ENCODE data around the gene PODXL2.

Gene PODXL2

DNA sequence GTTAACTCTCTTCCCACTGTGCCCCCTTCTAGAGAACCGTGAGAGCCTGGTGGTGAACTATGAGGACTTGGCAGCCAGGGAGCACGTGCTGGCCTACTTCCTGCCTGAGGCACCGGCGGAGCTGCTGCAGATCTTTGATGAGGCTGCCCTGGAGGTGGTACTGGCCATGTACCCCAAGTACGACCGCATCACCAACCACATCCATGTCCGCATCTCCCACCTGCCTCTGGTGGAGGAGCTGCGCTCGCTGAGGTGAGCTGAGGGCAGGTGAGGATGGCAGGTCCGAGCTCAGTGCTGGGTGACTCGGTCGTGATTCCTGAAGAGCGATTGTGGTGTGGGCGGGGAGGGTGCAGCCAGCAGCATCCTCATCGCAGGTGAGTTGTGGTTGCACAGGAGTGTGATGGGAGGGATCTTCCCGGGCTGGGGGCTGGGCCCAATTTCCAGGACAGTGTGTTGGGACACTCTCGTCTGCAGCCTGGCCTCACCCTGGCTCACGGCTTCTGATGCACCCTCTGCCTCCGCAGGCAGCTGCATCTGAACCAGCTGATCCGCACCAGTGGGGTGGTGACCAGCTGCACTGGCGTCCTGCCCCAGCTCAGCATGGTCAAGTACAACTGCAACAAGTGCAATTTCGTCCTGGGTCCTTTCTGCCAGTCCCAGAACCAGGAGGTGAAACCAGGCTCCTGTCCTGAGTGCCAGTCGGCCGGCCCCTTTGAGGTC lies 22.7 kb upstream of the PODXL2 start:
- ATAC-seq (no peak), DNase-seq (no peak)

DNA sequence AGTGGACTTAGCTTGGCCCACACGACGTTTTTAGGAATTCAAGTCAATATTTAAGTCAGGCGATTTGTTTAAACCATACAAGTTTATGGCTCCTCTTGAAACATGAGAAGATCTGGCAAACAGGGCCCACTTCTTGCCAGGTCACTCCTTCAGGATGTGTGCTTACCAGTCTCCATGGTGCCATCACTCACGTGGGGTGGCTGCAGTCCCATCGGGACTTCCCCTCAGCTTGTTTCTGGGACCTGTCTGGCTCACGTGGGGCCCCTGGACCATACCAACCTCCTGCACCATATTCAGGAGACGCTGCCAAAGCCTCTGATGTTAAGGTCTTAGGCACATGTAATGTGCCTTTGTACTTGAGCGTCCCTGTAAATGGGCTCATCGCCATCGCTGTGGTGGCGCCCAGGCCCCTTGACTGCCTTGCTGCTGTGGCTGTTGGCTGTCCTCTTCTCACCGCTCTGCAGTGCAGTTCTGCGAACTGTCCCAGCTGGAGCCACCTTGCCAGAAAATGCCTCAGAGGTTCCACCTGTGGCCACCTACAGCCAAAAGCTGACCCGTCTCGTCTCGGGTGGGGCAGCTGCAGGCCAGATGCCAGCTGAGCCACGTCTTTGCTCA lies 21.9 kb upstream of the PODXL2 start:
- no peak for ATAC-seq
- no peak for DNase-seq

DNA sequence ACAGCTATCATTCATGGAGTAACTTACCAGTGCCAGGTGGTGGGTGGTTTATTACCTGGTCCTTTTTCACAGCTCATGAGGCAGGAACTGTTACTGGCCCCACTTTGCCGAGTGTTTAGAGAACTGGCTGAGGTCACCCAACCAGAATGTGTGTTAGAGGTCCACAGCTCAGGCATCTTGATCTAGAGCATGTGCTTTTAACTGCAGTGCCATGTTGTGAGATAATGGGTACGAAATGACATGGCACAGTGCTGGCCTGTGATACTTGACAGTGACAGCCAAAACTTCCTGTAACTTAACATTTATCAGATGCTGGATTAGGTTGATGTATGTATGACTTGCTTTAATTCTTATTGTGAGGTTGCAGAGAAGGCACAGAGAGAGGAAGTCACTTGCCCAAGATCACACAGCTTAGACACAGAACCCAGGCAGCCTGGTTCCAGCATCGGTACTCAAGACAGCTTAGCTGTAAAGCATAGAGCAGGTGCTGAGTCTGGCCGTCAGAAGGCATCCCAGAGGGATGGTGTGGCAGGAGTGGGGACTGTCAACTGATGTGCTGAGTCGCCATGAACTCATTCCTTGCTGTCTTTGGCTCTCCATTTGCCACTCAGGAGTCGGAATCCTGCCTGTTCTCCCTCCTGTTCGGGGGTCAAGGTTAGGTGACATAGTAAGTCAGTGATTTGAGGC lies 21.2 kb upstream of the PODXL2 start:
- DNase-seq = no peak

DNA sequence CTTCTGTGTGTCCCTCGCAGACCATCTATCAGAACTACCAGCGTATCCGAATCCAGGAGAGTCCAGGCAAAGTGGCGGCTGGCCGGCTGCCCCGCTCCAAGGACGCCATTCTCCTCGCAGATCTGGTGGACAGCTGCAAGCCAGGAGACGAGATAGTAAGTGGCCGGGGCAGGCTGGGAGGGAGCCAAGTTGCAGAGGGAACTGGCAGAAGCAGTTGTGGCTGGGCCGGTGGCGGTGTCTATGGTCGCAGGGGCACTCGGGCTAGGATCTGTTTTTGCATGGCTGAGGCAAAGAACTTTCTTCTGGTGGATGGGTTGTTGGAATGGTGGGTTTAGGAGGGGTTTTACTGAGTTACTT lies 20.6 kb upstream of the PODXL2 start:
- DNase-seq (no peak), ATAC-seq (no peak)

More for the DNA sequence above, 21.2 kb upstream of the PODXL2 start:
- no peak for ATAC-seq

DNA sequence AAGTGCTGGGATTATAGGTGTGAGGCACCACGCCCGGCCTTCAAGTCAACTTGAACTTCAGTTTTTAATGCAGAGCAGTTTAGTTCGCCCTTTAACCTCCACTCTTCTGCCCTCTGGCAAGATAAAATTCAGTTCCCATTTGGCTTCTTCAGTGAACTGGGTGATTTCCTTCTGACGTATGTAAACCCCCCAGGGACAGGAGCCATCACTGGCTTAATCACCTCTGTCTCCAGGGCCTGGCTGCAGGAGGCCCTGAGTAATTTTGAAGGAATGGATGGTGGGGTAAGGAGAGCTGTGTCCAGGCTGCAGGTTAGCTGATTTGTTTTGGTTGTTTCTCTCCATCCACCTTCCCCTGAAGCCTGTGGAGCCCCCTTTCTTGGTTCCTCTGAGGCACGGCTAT lies 18.9 kb upstream of the PODXL2 start:
- no peak for ATAC-seq
- no peak for DNase-seq

DNA sequence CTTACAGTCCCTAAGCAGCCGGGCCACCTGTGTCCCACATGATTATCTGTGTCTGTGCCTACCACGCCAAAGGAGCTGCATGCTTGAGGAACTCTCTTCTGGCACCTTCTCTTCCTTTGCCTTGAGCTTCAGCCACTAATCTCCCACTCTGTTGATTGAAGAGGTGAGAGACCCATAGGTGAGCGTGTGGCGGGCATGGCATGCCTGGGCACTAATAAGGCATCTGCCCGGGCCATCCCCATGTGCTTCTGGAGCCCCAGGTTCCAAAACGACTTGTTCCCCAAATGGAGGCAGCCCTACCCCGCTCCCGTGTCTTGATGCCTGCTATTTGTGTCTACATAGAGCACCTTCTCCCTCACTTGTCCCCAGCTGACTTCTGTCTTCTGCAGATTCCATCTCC lies 17.7 kb upstream of the PODXL2 start:
- ATAC-seq (no peak), DNase-seq (no peak)

DNA sequence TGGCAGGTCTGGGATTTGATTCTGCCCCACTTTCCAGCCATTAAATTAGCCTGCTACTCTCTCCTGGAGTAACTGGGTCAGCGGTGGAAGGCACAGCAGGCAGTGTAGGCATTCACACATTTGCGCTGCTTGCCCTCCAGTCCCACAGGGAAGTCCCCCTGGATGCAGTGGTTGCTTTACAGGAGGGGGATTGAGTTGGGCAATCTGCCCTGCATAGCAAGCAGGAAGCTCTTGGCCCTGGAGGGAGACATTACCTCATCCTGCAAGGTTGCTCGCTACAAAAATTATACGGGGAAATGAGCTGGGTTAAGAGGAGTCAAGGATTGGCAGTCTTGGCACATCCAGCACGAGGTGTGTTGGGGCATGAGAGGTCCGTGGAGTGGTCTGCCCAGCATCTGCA lies 16.0 kb upstream of the PODXL2 start:
- no peak for DNase-seq
- no peak for ATAC-seq

DNA sequence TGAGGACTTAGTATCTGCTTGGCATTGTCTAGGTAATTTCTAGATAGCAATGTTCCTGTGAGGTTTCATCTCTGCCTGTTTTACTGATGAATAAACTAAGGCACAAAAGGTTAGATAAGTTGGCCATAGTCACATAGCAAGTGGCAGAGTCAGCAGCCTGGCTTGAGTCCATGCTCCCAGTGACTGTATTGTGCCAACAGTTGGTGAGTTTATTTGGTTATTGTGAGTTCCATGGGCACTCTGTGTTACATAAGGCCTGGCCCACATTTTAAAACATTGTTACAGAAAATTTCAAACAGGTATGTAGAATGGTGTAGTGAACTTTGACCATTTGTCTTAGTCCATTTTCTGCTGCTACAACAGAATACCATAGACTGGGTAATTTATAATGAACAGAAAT lies 15.6 kb upstream of the PODXL2 start:
- no peak for ATAC-seq
- no peak for DNase-seq

DNA sequence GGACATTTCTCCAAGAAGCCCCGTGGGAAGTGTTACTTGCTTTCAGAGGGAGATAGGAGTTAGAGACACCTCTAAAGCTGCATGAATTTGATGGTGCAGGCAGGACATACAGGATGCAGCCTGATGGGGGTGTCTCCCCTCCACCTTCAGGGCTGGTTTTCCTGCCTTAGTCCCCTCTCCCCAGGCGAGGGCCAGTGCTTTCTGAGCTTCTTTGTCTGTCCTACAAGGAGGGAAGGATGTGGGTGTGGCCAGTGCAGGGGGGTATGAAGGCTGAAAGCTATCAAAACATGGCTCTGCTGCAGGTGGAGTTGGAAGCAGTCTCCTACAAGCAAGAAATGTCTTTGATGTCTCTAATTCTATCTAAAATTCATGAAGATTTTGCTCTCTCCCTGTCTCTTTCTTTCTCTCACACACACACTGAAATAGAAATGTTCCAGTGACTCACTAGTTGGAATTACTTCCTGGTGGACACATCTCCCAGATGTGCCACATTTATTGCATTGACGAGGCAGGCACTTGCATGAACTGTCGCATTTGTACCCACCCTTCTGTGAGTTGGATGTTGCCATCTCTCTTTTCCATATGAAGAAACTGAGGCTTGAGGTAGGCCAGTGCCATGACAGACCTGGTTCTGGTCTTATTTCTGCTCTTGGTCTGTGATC lies 13.9 kb upstream of the PODXL2 start:
- ATAC-seq (no peak), DNase-seq (no peak)

DNA sequence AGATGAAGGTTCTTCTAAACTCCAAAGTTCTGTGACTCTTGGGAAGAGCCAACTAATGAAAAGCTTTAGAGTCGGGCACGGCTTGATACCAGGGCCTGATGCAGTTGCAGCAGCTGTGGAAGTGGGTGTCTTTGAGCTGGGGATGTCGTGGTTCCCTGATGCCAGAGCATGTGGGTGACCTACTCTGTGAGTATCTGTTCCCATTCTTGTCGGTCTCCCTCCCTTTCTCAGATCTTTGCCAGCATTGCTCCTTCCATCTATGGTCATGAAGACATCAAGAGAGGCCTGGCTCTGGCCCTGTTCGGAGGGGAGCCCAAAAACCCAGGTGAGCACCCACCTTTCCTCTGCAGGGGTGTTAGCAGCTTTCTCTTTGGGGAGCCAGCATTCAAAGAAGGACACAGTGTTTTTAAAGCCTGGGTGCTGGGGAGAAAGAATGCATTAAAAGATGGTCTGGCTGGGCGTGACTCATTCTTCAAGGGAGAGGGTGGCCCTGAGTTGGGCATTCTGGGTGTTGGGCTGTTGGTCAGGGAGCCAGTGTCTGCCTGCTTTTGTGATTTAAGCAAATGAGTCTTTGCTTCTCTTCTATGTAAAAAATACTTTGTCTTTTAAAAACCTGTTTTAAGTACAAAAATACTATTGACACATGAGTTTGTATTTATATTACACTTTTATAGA lies 13.2 kb upstream of the PODXL2 start:
- no peak for DNase-seq
- no peak for ATAC-seq

DNA sequence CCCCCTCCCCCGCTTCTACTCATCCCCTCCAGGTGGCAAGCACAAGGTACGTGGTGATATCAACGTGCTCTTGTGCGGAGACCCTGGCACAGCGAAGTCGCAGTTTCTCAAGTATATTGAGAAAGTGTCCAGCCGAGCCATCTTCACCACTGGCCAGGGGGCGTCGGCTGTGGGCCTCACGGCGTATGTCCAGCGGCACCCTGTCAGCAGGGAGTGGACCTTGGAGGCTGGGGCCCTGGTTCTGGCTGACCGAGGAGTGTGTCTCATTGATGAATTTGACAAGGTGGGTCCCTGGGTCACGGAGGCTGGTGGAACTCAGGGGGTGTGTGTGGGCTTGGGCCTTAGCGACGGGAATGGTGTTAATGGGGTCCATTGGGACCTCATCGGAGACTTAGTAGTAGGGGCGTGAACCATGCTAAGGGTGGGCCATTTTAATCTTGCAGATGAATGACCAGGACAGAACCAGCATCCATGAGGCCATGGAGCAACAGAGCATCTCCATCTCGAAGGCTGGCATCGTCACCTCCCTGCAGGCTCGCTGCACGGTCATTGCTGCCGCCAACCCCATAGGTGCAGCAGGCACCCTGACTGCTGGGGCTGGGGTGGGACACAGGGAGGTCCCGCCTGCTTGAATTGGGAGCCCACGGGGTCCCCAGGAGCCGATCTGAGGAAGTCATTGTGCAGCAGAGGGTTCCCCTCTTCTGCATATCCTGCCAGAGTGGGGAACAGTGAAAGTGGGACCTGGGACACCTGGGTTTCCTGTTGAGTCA lies 12.0 kb upstream of the PODXL2 start:
- ATAC-seq (no peak), DNase-seq (no peak)

DNA sequence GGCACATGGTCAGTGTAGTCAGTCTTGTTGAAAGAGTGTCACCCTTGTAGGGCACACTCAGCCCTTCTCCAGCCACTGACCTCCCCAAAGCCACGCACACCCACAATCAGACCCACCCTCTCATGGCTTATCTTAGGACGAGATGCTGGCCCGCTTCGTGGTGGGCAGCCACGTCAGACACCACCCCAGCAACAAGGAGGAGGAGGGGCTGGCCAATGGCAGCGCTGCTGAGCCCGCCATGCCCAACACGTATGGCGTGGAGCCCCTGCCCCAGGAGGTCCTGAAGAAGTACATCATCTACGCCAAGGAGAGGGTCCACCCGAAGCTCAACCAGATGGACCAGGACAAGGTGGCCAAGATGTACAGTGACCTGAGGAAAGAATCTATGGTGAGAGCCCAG lies 10.1 kb upstream of the PODXL2 start:
- ATAC-seq (no peak), DNase-seq (no peak)

DNA sequence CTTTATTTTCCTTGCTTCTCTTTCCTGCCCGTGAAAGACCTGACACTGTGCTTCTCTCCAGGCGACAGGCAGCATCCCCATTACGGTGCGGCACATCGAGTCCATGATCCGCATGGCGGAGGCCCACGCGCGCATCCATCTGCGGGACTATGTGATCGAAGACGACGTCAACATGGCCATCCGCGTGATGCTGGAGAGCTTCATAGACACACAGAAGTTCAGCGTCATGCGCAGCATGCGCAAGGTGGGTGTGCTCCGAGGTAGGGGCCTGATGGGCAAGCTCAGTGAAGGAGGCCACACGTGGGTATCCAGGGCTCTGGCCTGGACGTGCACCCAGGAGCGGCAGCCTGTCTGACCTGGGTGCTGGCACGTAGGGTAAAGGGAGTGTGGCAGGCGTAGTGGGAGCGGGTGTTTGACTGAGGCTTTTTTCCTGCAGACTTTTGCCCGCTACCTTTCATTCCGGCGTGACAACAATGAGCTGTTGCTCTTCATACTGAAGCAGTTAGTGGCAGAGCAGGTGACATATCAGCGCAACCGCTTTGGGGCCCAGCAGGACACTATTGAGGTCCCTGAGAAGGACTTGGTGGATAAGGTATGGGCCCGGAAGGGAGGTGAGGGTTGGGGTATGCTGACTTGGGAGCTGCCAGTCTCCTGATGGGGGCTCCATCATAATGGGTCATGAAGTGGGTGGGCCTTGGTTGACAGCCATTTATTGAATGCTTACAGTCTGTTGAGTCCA lies 8.2 kb upstream of the PODXL2 start:
- ATAC-seq (no peak), DNase-seq (no peak)

DNA sequence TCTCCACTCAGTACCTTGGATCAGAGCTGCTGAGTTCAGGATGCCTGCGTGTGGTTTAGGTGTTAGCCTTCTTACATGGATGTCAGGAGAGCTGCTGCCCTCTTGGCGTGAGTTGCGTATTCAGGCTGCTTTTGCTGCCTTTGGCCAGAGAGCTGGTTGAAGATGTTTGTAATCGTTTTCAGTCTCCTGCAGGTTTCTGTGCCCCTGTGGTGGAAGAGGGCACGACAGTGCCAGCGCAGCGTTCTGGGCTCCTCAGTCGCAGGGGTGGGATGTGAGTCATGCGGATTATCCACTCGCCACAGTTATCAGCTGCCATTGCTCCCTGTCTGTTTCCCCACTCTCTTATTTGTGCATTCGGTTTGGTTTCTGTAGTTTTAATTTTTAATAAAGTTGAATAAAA lies 7.0 kb upstream of the PODXL2 start:
- ATAC-seq = no peak
- DNase-seq = no peak

DNA sequence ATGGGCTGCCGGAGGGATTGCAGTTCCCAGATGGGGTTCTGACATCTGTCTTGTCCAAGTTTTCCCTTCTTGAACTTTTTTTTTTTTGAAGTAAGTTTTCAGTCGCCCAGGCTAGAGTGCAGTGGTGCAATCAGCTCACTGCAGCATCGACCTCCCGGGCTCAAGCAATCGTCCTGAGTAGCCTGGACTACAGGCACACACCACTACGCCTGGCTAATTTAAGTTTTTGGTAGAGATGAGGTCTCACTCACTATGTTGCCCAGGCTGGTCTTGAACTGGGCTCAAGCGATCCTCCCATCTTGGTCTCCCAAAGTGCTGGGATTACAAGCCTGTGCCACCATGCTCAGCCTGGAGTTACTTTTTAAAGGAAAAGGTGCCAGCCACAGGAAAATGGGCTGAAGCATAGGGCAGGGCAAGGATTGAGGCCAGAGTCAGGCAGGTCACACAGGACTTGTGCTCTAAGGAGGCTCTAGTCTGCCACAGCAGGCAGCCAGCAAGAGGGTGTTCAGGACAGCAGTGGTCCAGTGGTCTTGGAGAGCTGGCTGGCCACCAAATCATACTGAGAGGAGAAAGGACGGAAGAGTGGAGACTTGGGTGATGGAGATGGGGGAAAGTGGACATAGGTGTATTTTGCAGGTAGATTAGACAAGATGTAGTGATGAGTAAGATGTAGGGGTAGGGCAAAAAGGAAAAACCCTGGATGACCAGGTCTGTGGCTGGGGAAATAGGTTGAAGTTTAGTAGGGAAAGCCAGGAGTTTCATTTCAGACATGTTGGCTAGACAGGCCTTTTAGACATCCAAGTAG lies 6.0 kb upstream of the PODXL2 start:
- ATAC-seq = no peak
- DNase-seq = no peak

DNA sequence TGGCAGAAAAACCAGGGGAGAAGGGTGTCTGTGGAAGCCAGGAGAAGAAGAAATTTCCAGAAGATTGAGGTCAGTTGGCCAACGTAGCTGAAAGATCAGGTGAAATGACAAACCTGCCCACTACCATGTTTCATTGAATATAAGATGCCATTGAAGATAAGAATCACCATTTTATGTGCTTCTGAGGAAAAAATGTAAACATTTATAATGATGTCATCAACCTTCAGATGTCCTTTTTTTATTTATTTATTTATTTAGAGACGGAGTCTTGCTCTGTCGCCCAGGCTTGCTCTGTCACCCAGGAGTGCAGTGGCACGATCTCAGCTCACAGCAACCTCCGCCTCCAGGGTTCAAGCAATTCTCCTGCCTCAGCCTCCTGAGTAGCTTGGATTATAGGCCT lies 4.9 kb upstream of the PODXL2 start:
- DNase-seq = no peak

DNA sequence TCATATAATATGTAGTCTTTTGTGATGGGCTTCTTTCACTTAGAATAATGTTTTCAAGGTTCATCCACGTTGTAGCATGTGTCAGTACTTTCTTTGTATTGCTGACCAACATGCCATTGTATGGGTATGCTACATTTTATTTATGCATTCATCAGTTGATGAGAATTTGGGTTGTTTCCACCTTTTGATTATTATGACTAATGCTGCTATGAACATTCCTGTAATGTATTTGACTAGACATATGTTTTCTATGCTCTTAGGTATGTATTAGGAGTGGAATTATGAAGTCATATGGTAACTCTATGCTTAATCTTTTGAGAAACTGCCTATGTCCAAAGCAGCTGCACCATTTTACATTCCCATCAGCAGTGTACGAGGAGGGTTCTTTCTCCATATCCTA lies 3.2 kb upstream of the PODXL2 start:
- no peak for ATAC-seq
- DNase-seq = no peak

More for the DNA sequence above, 4.9 kb upstream of the PODXL2 start:
- ATAC-seq = no peak

DNA sequence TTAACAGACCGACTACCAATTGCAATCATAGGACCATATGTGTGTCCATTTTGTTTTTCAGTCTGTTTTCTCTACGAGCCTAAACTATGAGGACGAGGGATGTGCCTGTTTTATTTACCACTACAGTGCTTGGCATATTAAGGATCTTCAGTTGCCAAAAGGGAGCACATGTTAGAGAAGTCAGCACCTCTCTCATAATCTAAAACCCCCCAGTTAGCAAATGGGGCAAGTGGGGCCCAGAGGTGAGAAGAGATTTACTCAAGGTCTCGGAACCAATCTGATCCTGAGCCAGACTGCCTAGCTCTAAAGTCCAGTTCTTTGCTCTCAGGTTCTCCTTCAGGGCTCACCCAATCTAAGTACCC lies 578 bp upstream of the PODXL2 start:
- ATAC-seq (no peak), DNase-seq (no peak)

DNA sequence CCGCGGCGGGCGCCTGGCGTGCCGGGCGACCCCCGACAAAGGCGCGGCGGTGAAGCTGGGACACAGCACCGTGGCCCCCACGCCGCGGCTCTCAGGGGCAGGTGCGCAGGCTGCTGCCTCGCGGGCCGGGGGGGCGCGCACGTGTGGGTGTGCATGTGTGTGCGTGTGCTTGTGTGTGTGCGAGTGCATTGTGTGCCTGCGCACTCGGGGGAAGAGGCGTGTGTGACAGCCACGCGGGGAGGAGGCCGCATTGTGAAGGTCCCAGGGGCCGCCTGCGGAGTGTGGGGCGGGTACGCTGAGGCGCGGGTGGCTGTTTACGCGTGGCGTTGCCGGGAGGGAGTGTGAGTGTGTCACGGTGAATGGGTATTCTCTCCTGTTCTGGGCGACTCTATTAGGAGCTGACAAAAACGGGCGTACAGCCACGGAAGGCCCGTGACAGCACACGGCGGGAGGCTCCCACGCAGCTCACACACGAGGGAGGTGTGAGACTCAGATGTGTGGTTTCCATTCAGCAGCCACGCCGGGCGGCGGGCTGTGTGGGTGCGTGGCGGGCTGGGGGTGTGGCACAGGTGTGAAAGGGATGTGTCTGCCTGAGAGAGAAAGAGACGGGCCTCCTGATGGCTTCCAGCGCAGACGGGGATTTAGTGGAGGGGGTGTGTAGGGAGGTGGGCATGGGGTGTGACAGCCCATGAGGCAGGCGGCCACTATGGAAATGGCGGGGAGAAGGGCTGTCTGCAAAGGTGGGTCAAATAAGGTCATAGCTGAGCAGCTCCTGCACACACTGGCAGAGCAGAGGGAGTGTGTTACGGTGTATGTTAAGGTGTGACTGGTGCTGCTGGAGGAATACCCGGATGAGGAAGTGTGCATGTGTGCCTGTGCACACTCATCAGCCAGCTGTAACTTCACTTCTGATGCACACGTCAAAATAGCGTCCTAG lies 750 bp downstream of the PODXL2 start:
- DNase-seq (peak; percentile 26), ATAC-seq (peak; percentile 34)
